Tibial nerve (tissue), 4 donors: ENCODE results near the gene GRIFIN.

Experiments used
- CTCF ChIP-seq, 5 experiments: fragments of 200-600 bp in 3 of 5; fragments of 450-650 bp in 2 of 5; sonication (generic) in 3 of 5; IDR thresholded peaks; one replicate each; pipeline ENCODE4 v1.5.1; 2016 to 2019; ENCODE audit warnings: antibody characterized with exemption in 5 of 5, mild to moderate bottlenecking in 3 of 5, moderate library complexity in 2 of 5
- EP300 ChIP-seq, 2 donors: sonication (generic); formaldehyde crosslinking; IDR thresholded peaks; one replicate each; pipeline ENCODE4 v1.6.1; 2017; ENCODE audit warnings: antibody characterized with exemption in 2 of 2, mild to moderate bottlenecking in 1 of 2
- POLR2A ChIP-seq, 2 donors: fragments of 450-650 bp; IDR thresholded peaks; one replicate each; pipeline ENCODE4 v1.6.1; 2017; ENCODE audit warnings: antibody characterized with exemption in 2 of 2, mild to moderate bottlenecking in 2 of 2, moderate library complexity in 2 of 2

- TF ChIP-seq CTCF (IDR thresholded peaks at IDR 0.05) (no peak), POLR2A (IDR thresholded peaks at IDR 0.05) (no peak), EP300 (IDR thresholded peaks at IDR 0.05) (no peak)
These were observed 19.5 kb upstream of the GRIFIN start for GRCh38 chr7:2495418-2496299.
